GM12878 (cell line): ENCODE measurements around the gene ADORA2B.

Experiments
- BCL11A ChIP-seq: IDR thresholded peaks from 2 replicates; pipeline ENCODE4 v1.6.1; 2011; ENCODE audit warnings: low read depth, low read length
- EZH2 ChIP-seq: IDR thresholded peaks from 2 replicates; pipeline ENCODE4 v1.6.1; 2012; ENCODE audit warnings: low read depth, mild to moderate bottlenecking, control low read depth, inconsistent platforms, low read length, borderline replicate concordance; ENCODE audit not compliant: control insufficient read depth
- HDGF ChIP-seq: fragments of 450-650 bp; IDR thresholded peaks from 2 replicates; pipeline ENCODE4 v1.6.1; 2016; ENCODE audit warnings: antibody characterized with exemption
- POLR2A ChIP-seq: IDR thresholded peaks from 2 replicates; pipeline ENCODE4 v1.6.1; 2011; ENCODE audit warnings: low read depth, mild to moderate bottlenecking, low read length
- POLR2AphosphoS5 ChIP-seq: IDR thresholded peaks from 2 replicates; pipeline ENCODE4 v1.6.1; 2011; ENCODE audit warnings: mild to moderate bottlenecking, low read length, inconsistent platforms
- RAD21 ChIP-seq: IDR thresholded peaks from 2 replicates; pipeline ENCODE4 v1.6.1; 2011; ENCODE audit warnings: mild to moderate bottlenecking, low read depth, low read length, moderate library complexity; ENCODE audit not compliant: insufficient read depth
- RUNX3 ChIP-seq: IDR thresholded peaks from 2 replicates; pipeline ENCODE4 v1.6.1; 2012; ENCODE audit warnings: low read length, inconsistent platforms
- SUPT20H ChIP-seq: IDR thresholded peaks from 2 replicates; pipeline ENCODE4 v1.6.1; 2011; ENCODE audit warnings: low read depth, mild to moderate bottlenecking, low read length, moderate library complexity, borderline replicate concordance; ENCODE audit not compliant: control insufficient read depth
- TCF7 ChIP-seq: IDR thresholded peaks from 2 replicates; pipeline ENCODE4 v1.6.1; 2014; ENCODE audit warnings: antibody characterized with exemption, borderline replicate concordance
- YY1 ChIP-seq: IDR thresholded peaks from 2 replicates; pipeline ENCODE4 v1.6.1; 2011; ENCODE audit warnings: low read depth, mild to moderate bottlenecking, low read length
- TF ChIP-seq, protein P1 (sequence below), 3 experiments: IDR thresholded peaks in 2 of 3; conservative IDR thresholded peaks in 1 of 3; 2 replicates each; pipeline ENCODE4 v1.5.1; 2011; ENCODE audit warnings: low read depth in 3 of 3, low read length in 3 of 3, mild to moderate bottlenecking in 3 of 3, control low read depth in 2 of 3, moderate library complexity in 2 of 3, inconsistent platforms in 1 of 3, mixed read lengths in 1 of 3; ENCODE audit not compliant: control insufficient read depth in 2 of 3, insufficient read depth in 1 of 3; ENCODE audit errors: extremely low read depth in 1 of 3
- TF ChIP-seq, protein P2 (sequence below): IDR thresholded peaks from 2 replicates; pipeline ENCODE4 v1.6.1; 2011; ENCODE audit warnings: borderline replicate concordance, low read depth, mild to moderate bottlenecking, moderate library complexity, mixed read lengths, low read length; ENCODE audit not compliant: insufficient read depth; ENCODE audit errors: extremely low read length
- TF ChIP-seq, protein P3 (sequence below): IDR thresholded peaks from 2 replicates; pipeline ENCODE4 v1.6.1; 2011; ENCODE audit warnings: low read depth, low read length, improper control_type of control experiment, borderline replicate concordance
- TF ChIP-seq, protein P4 (sequence below): fragments of 450-650 bp; IDR thresholded peaks from 2 replicates; pipeline ENCODE4 v1.6.1; 2017; ENCODE audit warnings: mild to moderate bottlenecking

DNA sequence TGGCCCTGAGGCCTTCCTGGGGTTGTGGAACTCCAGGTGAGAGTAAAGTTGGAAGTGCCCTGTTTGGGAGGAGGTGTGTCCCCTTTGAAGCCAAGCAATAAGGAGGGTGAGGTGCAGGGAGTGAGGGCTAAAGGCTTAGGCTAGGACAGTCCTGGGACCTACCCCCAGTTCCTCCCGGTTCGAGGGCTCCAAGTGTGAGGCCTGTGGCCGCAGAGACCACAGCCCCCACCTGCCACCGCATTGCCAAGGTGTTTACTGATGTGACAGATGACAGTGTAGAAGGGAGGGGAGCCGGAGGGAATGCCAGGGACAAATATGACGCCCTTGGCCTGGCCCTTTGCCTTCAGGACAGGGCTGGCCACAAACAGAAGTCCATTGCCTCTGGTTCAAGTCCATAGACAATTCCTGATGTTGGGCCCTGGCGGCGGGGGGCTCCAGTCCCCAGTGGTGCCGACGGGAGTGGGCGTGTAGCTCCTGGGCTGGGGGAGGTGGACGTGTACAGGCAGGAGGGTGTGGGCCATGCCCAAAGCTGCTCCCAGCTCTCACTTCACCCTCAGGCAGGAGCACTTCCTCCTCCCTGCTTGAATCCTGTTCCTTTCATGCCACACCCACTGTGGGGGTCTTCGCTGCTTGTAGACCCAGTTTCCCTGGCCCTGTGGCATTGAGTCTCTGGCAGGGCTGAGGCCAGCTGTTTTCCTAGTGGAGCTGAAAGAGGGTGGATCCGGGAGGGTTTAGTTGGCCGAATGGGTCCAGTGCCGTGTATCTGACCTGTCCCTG, 3.2 kb downstream of the ADORA2B start:
- TF ChIP-seq RAD21 = no peak
- TF ChIP-seq POLR2AphosphoS5 = no peak
- no peak for TF ChIP-seq HDGF
- TF ChIP-seq, protein P1, sequence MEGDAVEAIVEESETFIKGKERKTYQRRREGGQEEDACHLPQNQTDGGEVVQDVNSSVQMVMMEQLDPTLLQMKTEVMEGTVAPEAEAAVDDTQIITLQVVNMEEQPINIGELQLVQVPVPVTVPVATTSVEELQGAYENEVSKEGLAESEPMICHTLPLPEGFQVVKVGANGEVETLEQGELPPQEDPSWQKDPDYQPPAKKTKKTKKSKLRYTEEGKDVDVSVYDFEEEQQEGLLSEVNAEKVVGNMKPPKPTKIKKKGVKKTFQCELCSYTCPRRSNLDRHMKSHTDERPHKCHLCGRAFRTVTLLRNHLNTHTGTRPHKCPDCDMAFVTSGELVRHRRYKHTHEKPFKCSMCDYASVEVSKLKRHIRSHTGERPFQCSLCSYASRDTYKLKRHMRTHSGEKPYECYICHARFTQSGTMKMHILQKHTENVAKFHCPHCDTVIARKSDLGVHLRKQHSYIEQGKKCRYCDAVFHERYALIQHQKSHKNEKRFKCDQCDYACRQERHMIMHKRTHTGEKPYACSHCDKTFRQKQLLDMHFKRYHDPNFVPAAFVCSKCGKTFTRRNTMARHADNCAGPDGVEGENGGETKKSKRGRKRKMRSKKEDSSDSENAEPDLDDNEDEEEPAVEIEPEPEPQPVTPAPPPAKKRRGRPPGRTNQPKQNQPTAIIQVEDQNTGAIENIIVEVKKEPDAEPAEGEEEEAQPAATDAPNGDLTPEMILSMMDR (IDR thresholded peaks at IDR 0.05 in 2 of 3, conservative IDR thresholded peaks at IDR 0.05 in 1 of 3; ENCODE audit: control insufficient read depth in 2 of 3, extremely low read depth in 1 of 3, insufficient read depth in 1 of 3, low read depth in 3 of 3, low read length in 3 of 3) = no peak
- no peak for TF ChIP-seq YY1
- TF ChIP-seq TCF7 = no peak
- no peak for TF ChIP-seq POLR2A
- TF ChIP-seq, protein P2, sequence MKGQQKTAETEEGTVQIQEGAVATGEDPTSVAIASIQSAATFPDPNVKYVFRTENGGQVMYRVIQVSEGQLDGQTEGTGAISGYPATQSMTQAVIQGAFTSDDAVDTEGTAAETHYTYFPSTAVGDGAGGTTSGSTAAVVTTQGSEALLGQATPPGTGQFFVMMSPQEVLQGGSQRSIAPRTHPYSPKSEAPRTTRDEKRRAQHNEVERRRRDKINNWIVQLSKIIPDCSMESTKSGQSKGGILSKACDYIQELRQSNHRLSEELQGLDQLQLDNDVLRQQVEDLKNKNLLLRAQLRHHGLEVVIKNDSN = no peak
- TF ChIP-seq EZH2 = no peak
- TF ChIP-seq, protein P3, sequence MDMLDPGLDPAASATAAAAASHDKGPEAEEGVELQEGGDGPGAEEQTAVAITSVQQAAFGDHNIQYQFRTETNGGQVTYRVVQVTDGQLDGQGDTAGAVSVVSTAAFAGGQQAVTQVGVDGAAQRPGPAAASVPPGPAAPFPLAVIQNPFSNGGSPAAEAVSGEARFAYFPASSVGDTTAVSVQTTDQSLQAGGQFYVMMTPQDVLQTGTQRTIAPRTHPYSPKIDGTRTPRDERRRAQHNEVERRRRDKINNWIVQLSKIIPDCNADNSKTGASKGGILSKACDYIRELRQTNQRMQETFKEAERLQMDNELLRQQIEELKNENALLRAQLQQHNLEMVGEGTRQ = no peak
- TF ChIP-seq, protein P4, sequence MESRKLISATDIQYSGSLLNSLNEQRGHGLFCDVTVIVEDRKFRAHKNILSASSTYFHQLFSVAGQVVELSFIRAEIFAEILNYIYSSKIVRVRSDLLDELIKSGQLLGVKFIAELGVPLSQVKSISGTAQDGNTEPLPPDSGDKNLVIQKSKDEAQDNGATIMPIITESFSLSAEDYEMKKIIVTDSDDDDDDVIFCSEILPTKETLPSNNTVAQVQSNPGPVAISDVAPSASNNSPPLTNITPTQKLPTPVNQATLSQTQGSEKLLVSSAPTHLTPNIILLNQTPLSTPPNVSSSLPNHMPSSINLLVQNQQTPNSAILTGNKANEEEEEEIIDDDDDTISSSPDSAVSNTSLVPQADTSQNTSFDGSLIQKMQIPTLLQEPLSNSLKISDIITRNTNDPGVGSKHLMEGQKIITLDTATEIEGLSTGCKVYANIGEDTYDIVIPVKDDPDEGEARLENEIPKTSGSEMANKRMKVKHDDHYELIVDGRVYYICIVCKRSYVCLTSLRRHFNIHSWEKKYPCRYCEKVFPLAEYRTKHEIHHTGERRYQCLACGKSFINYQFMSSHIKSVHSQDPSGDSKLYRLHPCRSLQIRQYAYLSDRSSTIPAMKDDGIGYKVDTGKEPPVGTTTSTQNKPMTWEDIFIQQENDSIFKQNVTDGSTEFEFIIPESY = no peak
- no peak for TF ChIP-seq SUPT20H
- no peak for TF ChIP-seq RUNX3
- no peak for TF ChIP-seq BCL11A
